ENCODE measurements around the gene CNOT1. TPM values are rescaled to one million over a fixed set of nuclear protein-coding genes. Genes with fewer than 3 reads are reported as not detected.

The CNOT1 gene
- total and polyA plus RNA-seq, 10 of the 15 experiments (the other 5 are each of a cell fraction or from before 2014, with no cell fraction given), result 101 to 246 (median 175) TPM

DNA sequence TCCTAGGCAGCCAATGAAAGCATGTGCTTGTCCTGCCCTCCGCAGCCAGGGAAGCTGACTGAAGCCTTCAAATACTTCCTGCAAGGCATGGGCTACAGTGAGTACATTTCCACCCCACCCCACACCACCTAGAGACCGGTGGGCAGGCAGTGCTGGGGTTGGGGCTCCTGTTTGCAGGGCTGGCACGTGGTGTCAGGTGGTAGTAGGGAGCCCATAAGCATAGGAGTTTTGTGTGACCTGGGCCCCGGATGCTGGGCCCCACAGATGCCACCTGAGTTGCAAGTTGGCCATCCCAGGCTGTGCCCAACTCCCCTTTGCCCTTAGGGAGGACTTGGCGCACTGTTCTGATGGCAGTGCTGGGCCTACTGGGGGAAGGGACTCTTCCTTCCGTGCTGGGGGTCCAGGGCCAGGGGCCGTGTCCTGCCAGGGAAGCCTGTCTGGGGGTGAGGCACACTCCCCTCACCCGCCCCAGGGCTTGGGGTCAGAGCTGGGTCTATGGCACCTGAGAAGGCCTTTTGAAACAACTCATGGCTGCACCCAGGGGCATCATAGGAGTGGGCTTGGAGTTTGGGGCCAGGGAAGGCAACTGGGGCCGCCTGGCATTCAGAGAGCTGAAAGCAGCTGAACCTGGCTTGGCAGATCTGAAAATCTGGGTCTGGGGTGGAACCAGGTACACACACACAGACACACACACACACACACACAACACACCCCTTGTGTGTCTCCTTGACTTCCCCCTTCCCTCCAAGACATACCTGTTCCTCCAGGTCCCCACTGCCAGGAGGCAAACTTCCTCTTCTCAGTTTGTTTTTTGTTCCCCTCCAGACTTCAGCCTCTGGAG is 120.2 kb downstream of the CNOT1 start:
- H3K27ac ChIP-seq (ENCODE audit: control insufficient read depth, insufficient read depth), result no peak overlapping the region
- H3K4me2 ChIP-seq (ENCODE audit: control insufficient read depth, insufficient read depth), result no peak overlapping the region
- TF ChIP-seq NFYB (IDR thresholded peaks at IDR 0.05; ENCODE audit: insufficient read depth, low read depth, low read length) (no peak), ZZZ3 (IDR thresholded peaks at IDR 0.05; ENCODE audit: control insufficient read depth, insufficient read length, low read depth) (no peak), POLR2AphosphoS5 (IDR thresholded peaks at IDR 0.05; ENCODE audit: low read length) (no peak), POU2F2 (IDR thresholded peaks at IDR 0.05; ENCODE audit: borderline replicate concordance, low read depth, low read length) (no peak), STAT3 (IDR thresholded peaks at IDR 0.05; ENCODE audit: low read depth, low read length) (no peak)
- TF ChIP-seq, protein P1, sequence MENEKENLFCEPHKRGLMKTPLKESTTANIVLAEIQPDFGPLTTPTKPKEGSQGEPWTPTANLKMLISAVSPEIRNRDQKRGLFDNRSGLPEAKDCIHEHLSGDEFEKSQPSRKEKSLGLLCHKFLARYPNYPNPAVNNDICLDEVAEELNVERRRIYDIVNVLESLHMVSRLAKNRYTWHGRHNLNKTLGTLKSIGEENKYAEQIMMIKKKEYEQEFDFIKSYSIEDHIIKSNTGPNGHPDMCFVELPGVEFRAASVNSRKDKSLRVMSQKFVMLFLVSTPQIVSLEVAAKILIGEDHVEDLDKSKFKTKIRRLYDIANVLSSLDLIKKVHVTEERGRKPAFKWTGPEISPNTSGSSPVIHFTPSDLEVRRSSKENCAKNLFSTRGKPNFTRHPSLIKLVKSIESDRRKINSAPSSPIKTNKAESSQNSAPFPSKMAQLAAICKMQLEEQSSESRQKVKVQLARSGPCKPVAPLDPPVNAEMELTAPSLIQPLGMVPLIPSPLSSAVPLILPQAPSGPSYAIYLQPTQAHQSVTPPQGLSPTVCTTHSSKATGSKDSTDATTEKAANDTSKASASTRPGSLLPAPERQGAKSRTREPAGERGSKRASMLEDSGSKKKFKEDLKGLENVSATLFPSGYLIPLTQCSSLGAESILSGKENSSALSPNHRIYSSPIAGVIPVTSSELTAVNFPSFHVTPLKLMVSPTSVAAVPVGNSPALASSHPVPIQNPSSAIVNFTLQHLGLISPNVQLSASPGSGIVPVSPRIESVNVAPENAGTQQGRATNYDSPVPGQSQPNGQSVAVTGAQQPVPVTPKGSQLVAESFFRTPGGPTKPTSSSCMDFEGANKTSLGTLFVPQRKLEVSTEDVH (IDR thresholded peaks at IDR 0.05; ENCODE audit: low read depth, partially characterized antibody), result no peak
- BruUV-seq (replicated peaks), result no TSS peak
- no peaks in the 10 kb centered on the region; the same call in 1 of the 2 replicates for H3K79me2 ChIP-seq (ENCODE audit: control insufficient read depth, insufficient read depth, low read length)
- in situ Hi-C loops (cut with MboI) (loop anchor here (25.0 kb wide), 1 partner anchor 228 kb away; the partner anchor contains the start of gene GOT2), intact Hi-C loops (cut with micrococcal nuclease; ENCODE audit: unreplicated experiment) (no loop called here)
- FAIRE-seq, result no peak
- H3K9me3 ChIP-seq (replicated peaks; ENCODE audit: control insufficient read depth, insufficient read depth, low read length), result no peaks in the 10 kb centered on the region
- no peak overlapping the region for H3K4me3 ChIP-seq
- no peak overlapping the region for H2AFZ ChIP-seq (ENCODE audit: control insufficient read depth, low read depth, low read length)
- no peak for DNase-seq (ENCODE audit: low read depth, low spot score)
- H3K9ac ChIP-seq (ENCODE audit: control insufficient read depth, insufficient read depth, low read length), result no peak overlapping the region
- ATAC-seq, result no peak
- ChIA-PET SMC1A (ENCODE audit: uncharacterized antibody, unreplicated experiment) (no interaction called here), RAD21 (ENCODE audit: unreplicated experiment) (interaction anchor here (0.5 to 1.3 kb wide), 3 partner anchors 152 to 176 kb away, joined by 3 to 4 read pairs (median 4); no protein-coding TSS in a partner anchor), CTCF (interaction anchor here (0.6 to 1.6 kb wide), 4 partner anchors 11 to 247 kb away, joined by 3 to 4 read pairs (median 3); no protein-coding TSS in a partner anchor), POLR2A (no interaction called here)
- 64% methylated on average over 8 of the region's 9 CpGs for WGBS (ENCODE audit: insufficient coverage, insufficient replicate concordance, low lambda C conversion rate, missing lambda C conversion rate)
- H3K4me1 ChIP-seq (ENCODE audit: control insufficient read depth, insufficient read depth, low read length), result no peaks in the 10 kb centered on the region
- no peaks in the 10 kb centered on the region for H3K36me3 ChIP-seq (ENCODE audit: control insufficient read depth in 2 of 2, insufficient read depth in 2 of 2, low read length in 1 of 2)
- H3K27me3 ChIP-seq (replicated peaks in 1 of 2; ENCODE audit: control insufficient read depth in 2 of 2, insufficient read depth in 2 of 2, low read length in 1 of 2), result no peaks in the 10 kb centered on the region
- H4K20me1 ChIP-seq (ENCODE audit: control insufficient read depth, insufficient read depth), result no peaks in the 10 kb centered on the region
